ENCODE measurements around the gene CPSF6. TPM values are rescaled to one million over a fixed set of nuclear protein-coding genes. Genes with fewer than 3 reads are reported as not detected.

The CPSF6 gene
- total and polyA plus RNA-seq, 12 donors: 11.7 to 34.6 (median 28.4) TPM

- no peaks in the 10 kb centered on the region for H3K27me3 ChIP-seq
- no peak for ATAC-seq
- DNase-seq: no peak
- intact Hi-C loops (cut with DNase I): no loop called here
- no peak for TF ChIP-seq CTCF (IDR thresholded peaks at IDR 0.05)
- peaks cover 0 to 32% (median 0%) of the 10 kb centered on the region in 9 donors for H3K36me3 ChIP-seq
- peaks cover 0 to 20% (median 12%) of the 10 kb centered on the region in 9 donors for H3K4me1 ChIP-seq
- no peak overlapping the region for H3K4me3 ChIP-seq
- WGBS, 2 donors: 56 to 62% methylated on average over 1 of the region's 1 CpG
- no peaks in the 10 kb centered on the region for H3K9me3 ChIP-seq
- no peak overlapping the region for H3K27ac ChIP-seq
Measured at GRCh38 chr12:69274861-69275260, 35.5 kb downstream of the CPSF6 start.

DNA sequence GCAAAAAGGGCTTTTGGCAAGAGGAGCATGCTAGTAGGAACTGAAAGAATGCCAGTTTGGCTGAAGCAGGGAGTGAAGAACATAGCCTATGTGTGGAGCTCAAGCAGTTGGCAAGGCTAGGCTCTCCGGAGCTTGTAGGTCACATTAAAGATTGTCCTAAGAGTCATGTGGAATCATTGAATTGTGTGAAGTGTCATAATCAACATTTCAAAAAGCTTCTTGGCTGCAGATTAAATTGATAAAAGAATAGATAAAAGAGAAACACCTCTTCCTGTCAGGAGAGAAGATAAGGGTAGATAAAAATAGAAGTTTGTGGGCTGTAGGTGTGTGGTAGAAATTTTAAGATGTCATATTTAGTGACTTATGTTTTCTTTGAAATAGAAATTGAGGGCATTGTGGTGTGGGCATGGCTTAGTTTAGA is 36.1 kb downstream of the CPSF6 start:
- Histone ChIP-seq H3K27ac (no peak overlapping the region), H3K9me3 (no peaks in the 10 kb centered on the region), H3K4me3 (no peak overlapping the region), H3K4me1 (peaks cover 0 to 20% (median 12%) of the 10 kb centered on the region in 9 donors), H3K27me3 (no peaks in the 10 kb centered on the region), H3K36me3 (peaks cover 0 to 26% (median 0%) of the 10 kb centered on the region in 9 donors)
- intact Hi-C loops (cut with DNase I): no loop called here
- 25 to 35% methylated on average over 1 of the region's 1 CpG for WGBS, 2 donors
- peak in 4 of 8 donors; percentile 41 to 60 (median 43) for ATAC-seq
- no peak for TF ChIP-seq CTCF (IDR thresholded peaks at IDR 0.05)
- no peak for DNase-seq

DNA sequence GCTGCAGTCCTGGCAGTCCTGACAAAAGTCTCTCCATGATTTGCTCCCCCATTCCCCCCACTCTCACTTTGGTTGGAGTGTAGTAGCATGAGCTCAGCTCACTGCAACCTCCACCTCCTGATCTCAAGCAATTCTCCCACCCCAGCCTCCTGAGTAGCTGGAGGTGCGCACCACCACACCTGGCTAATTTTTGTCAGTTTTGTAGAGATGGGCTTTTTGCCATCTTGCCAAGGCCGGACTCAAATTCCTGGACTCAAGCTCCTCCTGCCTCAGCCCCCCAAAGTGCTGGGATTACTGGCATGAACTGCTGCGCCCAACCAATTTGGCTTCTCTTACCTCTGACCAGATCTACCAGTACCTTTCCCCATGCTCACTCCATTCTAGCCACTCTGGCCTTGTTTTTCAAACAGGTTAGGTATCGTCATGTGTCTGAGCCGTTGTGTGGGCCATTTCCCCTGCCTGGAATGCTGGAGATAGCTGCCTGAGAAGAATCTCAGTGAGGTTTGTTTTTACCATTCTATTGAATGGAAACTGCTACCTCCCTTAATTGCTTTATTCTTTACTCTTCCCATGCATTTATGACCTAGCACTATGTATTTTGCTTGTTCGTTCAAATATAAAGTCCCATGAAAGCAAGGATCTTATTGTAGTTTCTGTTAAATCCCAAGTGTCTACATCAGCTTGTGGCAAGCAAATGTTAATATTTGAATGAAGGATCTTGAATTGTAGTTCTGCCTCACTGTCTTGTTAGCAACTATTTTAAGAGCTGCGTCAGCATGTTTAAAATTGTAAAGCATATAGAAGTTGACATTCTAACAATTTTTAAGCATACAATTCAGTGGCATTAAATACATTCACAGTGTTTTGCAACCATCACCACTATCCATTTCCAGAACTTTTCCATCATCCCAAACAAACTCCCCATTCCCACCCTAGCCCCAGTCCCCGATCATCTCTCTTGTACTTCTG is 39.7 kb downstream of the CPSF6 start:
- WGBS, 2 donors: 86 to 87% methylated on average over 8 of the region's 8 CpGs

More for the DNA sequence above, 39.7 kb downstream of the CPSF6 start:
- intact Hi-C loops (cut with DNase I): no loop called here
- DNase-seq: no peak
- H3K36me3 ChIP-seq: no peaks in the 10 kb centered on the region
- no peak overlapping the region for H3K27ac ChIP-seq
- no peaks in the 10 kb centered on the region for H3K9me3 ChIP-seq
- no peak overlapping the region for H3K4me3 ChIP-seq
- peak in 2 of 8 donors; percentile 22 to 23 for ATAC-seq
- H3K4me1 ChIP-seq: peaks cover 0 to 32% (median 15%) of the 10 kb centered on the region in 9 donors
- H3K27me3 ChIP-seq: no peaks in the 10 kb centered on the region
- TF ChIP-seq CTCF (IDR thresholded peaks at IDR 0.05): no peak

Measured in heart right ventricle (tissue), 16 donors.